Left renal pelvis (tissue), 4 donors: Measurements from ENCODE around the gene DTD2. TPM values are rescaled to one million over a fixed set of nuclear protein-coding genes. Genes with fewer than 3 reads are reported as not detected.
A peak's percentile ranks its signal among the peaks of the same experiment; 100 is the strongest.
"Not testable (repeated sequence)": the region's sequence is repeated elsewhere in the genome, so short reads cannot be mapped to it uniquely, and the experiment has no call there.

Experiments
- DNase-seq, 4 donors: peaks; one replicate each; pipeline ENCODE4 v3.0.0-alpha.2; 2013; ENCODE audit warnings: low read depth in 4 of 4, low spot score in 3 of 4
- polyA plus RNA-seq, 4 donors: library from polyadenylated mRNA; unstranded; fragments of 120-200 nt; gene quantifications; one replicate each; pipeline ENCODE4 v1.2.1, GENCODE V29; 2013; ENCODE audit not compliant: insufficient read length in 4 of 4

Gene DTD2
- polyA plus RNA-seq, 4 donors = 18.5 to 20.6 (median 19.2) TPM

DNA sequence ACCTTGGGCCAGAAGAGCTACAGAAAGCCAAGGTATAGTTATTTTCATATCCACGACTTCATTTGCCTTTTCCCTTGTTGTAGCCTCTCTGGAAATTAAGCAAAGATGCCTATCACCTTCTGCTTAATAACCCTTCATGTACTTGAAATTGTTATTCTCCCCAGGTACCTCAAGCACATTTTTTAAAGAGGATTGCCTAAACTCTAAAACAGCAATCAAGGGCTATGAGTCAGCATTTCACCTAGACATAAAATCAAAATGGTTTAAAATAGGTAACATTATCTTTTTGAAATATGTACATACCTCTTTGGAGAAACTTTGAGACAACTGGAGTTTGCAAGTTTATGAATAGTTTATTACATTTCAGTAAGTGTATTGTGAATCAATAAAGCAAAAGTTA is 11.6 kb downstream of the DTD2 start:
- DNase-seq = no peak

DNA sequence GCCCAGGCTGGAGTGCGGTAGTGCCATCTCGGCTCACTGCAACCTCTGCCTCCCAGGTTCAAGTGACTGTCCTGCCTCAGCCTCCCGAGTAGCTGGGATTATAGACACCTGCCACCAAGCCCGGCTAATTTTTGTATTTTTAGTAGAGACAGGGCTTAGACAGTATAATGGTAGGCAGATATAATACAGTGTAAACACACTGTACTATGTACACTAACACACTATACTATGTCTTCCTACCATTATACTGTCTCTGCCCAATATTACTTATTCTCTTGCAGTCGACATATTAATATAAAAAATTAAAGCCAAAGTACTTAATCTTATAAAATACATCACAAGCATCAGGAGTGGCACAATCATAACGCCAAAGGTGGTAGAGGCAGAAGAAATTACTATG is 15.0 kb downstream of the DTD2 start:
- DNase-seq = no peak

DNA sequence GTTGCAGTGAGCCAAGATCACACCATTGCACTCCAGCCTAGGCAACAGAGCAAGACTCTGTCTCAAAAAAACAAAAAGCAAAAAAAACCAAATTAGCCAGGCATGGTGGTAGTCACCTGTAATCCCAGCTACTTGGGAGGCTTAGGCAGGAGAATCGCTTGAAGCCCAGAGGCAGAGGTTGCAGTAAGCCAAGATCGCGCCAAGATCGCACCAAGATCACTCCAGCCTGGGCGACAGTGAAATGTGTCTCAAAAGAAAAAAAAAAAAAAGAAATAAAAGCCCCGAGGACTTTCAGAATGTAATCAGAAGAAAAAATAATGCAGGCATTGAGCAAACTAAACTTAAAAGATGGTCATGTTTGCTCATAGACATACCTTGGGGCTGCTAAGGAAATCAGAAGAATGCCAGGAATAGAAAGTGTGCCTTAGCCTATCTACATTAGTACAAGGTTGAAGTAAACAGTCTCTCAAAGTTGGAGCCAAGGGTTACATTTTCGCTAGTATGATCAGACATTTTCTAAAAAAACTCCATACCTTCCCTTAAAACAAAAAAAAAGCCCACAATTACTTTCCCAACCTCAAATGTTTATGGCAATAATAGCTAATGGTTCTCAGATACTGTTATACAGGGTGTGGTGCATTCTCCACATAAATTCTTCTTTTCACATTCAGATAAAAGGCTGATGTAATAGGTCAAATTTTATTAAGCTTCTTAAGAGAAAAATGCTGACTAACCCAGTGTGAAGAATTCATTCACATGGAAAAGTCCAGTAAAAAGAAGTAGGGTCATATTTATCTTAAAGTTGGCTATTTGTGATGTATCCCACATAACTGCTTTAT is 15.8 kb downstream of the DTD2 start:
- DNase-seq = no peak

DNA sequence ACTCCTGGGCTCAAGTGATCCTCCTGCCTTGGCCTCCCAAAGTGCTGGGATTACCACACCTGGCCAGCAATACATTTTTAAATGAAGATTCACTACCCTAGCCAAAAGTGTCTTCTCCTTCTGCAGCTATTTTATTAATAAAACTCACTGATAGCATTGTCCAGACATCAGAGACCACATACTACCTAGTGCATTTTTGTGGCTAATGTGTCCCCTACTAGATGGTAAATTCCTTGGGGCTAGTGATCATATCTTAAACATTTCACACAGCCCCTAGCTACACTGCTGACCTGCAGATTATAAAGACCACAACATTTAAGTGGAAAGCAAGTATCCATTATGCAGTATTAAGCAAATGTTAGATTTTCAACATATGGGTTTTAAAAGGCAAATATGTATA is 17.0 kb downstream of the DTD2 start:
- DNase-seq = no peak

DNA sequence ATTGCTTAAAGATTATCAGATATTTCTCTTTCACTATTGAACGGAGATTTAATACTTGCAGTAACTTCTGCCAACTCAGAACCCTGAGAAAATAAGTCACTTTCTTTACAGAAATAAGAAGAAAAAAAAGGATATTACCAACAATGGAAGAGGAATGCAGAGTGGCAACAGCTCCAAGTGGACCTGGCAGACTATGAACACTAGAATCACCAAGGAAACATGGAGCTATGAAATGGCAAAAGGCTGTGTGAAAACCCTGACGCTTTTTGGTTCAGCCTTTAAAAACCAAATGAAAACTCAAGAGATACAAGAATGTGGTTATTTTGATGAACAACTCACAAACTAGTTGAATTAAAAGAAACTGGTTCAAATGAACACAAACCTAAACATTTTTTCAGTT is 17.7 kb downstream of the DTD2 start:
- DNase-seq = no peak

DNA sequence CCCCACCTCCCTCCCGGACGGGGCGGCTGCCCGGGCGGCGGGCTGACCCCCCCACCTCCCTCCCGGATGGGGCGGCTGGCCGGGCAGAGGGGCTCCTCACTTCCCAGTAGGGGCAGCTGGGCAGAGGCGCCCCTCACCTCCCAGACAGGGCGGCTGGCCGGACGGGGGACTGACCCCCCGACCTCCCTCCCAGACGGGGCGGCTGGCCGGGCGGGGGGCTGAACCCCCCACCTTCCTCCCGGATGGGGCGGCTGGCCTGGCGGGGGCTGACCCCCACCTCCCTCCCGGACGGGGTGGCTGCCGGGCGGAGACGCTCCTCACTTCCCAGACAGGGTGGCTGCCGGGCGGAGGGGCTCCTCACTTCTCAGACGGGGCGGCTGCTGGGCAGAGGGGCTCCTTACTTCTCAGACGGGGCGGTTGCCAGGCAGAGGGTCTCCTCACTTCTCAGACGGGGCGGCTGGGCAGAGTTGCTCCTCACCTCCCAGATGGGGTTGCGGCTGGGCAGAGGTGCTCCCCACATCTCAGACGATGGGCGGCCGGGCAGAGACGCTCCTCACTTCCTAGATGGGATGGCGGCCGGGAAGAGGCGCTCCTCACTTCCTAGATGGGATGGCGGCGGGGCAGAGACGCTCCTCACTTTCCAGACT is 20.1 kb downstream of the DTD2 start:
- DNase-seq = not testable (repeated sequence)

DNA sequence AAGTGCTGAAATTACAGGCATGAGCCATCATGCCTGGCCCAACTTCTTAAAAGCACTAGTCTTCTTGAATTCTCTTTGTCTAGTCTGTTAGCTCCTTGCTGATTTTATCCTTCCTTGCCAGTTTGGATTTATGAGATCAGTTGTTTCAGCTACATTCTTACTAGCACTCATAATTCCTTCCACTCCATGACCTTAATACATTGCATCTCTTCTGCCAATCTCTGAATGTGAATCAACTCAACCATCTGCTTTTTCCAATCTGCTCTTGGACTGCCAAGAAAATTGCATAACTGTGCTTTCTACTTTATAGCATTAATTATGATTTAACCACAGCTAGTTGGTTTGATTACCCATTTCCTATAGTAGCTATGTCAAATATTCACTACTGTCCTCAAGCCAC is 22.0 kb downstream of the DTD2 start:
- no peak for DNase-seq

DNA sequence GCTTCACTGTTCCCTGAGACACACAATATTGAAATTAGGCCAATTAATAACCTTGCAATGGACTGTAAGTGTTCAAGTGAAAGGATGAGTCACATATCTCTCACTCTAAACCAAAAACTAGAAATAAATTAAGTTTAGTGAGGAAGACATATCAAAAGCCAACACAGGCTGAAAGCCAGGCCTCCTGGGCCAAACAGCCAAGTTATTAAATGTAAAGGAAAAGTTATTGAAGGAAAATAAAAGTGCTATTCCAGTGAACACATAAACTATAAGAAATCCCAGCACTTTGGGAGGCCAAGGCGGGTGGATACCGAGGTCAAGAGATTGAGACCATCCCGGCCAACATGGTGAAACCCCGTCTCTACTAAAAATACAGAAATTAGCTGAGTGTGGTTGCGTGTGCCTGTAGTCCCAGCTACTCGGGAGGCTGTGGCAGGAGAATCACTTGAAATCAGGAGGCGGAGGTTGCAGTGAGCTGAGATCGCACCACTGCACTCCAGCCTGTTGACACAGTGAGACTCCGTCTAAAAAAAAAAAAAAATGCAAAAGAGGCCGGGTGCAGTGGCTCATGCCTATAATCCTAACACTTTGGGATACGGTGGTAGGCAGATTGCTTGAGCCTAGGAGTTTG is 26.6 kb downstream of the DTD2 start:
- DNase-seq = no peak

DNA sequence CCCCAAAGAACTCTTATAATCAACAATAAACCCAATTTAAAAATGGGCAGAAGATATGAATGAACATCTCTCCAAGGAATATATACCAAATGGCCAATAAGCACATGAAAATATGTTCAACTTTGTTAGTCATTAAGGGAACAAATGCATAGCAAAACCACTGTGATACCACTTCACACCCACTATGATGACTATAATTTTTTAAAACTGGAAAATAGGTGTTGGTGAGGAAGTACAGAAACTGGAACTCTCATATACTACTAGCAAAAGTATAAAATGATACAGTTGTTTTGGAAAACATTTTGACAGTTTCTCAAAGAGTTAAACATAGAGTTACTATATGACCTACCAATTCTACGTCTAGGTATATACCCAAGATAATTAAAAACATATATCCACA is 27.5 kb downstream of the DTD2 start:
- DNase-seq = no peak

DNA sequence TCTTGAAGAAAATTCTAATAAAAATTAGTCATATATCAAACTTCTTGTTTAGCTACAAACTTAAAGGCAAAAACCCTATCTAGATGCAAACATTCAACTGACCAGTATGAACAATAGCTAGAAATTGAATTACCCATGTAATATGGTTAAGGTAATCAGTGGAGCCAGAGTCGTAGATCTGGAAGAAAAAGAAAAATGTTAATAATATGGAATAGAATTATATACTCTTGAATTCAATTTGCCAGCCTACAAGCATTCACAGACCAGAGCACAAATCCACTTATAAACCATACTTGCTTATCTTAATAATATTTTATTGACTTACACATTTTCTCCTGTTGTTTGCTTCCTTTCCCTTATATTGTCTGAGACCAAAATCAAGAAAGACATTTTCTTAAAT is 29.3 kb downstream of the DTD2 start:
- DNase-seq = no peak

DNA sequence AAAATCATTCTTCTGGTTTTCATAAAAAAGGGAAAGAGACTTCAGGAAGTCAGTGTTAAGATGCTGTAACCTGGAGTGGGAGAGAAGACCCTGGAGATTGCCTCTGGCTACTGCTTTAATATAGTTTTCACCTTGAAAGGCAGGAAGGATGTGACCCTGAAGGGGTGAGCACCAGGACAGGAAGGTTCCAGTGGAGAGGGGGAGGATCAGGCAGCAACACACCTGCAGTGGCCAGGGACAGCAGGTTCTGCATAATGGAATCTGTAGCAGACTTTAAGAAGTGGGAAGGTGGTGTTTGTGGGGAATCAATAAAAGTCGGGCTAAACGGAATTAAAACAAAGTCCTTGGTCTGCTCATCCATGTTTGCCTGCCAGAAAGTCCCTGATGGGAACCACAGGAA is 30.6 kb downstream of the DTD2 start:
- DNase-seq = no peak

DNA sequence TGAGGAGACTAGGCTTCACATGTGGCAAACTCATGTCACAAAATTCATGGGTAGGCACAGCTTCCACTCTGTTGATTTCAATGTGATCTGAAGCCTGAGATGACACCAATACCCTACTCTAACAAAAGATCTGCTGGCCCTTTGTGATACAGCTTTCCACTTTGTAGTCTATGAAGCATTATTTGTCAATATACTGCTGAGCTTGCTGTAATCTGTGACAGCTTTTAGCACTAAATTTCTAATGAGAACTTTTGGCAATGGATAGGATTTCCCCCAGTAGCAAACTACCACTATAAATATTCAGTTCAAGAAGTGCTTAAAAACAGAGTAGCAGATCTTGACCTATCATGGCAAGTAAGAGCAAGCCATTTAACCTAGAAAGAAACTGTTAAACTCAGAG is 31.4 kb downstream of the DTD2 start:
- DNase-seq = no peak

DNA sequence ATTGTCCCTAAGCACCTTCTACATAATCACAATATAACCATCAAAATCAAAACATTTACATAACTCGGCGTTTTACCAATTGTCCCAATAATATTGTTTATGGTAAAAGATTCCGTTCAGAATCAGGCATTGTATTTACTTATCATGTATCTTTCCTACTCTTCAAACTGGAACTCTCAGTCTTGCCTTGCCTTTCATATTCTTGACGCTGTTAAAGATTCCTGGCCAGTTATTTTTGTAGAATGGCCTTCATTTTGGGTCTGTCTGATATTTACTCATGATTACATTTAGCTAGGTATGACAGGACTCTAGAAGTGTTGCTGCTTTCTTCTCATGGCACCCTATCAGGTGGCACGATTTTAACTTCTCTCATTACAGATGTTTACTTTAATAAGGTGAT is 36.1 kb downstream of the DTD2 start:
- DNase-seq = no peak

DNA sequence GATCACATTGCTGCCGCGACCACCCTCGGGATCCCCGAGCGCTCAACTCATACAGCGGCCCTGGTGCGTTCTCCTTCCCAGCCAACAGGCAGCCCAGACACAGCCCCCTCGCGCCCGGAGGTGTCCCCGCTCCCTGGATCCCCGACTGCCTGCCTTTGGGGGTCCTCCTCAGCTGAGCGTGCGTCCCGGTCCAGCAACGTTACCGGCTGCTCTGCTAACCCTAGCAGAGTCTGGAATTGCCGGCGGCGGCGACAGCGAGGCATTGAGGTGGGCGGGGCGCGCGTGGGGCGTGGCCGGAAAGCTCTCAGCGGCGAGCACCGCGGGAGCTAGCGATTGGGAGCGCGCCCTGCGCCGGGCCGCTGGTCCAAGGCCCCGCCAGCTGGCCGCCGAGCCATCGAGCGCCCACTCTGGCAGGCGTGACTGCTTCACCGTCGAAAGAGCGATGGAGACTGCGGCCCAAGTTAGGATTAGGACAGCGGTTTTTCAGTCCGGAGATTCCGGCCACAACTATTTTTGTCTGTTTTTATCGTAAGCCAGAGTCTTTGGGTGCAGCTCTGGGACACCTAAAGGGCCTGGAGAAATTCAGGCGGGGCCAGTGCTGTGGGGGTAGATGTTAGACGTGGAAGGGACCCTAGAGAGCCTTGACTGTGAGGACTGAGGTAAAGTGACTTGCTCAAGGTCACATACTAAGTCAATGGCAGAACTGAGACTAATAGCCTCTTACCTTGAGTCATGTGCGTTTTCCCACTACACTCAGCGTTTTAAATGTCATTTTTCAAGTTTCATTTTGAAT is 36.8 kb downstream of the DTD2 start, which contains the start of gene HEATR5A:
Gene HEATR5A, minus strand, starts transcription at position 232 of the 793 bp plus-strand sequence. CDS start 17,575 bp downstream, outside the sequence.
- peak; percentile 83 to 88 (median 86) for DNase-seq

DNA sequence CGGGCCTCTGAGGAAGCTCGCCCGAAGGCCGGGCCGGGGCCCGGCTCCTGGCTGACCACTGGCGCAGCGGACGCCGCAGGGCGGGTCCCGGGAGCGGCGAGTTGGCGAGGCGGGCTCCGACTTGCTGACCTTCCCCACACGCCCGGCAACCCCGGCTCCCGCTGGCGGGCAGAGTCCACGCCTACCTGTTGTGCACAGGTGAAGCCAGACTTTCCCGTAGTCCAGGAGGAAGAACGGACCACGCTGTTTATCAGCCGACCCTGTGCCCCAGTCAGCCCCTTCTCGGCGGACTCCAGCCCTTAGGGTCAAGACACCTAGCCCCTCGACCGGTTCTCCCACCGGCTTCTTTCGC is 37.4 kb downstream of the DTD2 start:
- peak in 2 of 4 donors; percentile 10 to 19 for DNase-seq

DNA sequence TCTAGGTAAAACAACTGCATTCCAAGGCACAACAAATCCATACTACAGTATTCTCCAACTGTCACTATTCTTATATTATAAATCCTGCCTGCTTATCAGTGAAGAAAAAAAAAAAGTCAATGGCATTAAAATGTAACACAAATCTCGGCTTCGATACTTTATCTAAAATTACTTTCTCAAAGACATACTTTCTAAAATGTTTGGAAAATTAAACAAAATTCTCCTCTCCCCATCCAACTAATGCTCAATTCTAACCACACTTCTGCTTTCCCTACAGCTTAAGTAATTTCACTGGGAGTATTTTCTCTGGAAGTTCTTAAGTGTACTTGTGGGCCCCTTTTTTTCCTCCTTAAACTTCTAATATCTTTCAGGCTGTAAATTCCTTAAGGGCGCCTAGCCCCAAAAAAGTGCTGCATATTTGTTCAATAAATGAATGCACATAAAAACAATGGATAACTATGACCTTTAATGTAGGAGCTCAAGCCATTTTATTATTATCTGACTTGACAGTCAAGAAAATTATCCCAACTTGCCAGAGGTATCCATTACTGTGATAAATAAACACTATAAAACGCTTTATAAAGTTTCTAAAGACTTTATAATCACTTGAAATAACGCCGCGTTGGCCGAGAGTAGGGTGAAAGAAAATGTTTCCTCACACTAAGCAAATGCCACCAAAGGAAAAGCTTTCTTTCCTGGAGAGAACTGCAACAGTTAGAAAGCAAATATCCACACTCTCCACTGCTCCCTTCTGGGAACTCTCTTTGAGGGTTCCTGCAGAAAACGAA is 37.9 kb downstream of the DTD2 start:
- DNase-seq = peak in 1 of 4 donors; percentile 26

DNA sequence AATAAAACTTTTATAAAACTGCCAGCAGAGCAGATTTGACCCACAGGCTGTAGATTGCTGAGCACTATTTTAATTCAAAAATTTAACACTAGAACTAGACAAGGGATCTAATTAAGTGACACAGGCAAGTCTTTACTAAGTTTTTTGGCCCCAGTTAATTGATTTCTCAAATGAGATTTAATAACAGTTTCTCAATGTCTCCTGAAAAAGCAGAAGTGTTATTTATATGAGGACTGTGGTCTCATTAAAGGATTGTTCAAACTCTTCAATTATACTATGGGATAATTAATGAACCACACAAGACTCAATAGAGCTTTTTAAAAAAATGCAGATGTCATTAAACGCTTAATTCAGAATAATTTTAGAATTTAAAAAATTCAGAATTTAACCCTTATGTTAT is 38.9 kb downstream of the DTD2 start:
- no peak for DNase-seq

DNA sequence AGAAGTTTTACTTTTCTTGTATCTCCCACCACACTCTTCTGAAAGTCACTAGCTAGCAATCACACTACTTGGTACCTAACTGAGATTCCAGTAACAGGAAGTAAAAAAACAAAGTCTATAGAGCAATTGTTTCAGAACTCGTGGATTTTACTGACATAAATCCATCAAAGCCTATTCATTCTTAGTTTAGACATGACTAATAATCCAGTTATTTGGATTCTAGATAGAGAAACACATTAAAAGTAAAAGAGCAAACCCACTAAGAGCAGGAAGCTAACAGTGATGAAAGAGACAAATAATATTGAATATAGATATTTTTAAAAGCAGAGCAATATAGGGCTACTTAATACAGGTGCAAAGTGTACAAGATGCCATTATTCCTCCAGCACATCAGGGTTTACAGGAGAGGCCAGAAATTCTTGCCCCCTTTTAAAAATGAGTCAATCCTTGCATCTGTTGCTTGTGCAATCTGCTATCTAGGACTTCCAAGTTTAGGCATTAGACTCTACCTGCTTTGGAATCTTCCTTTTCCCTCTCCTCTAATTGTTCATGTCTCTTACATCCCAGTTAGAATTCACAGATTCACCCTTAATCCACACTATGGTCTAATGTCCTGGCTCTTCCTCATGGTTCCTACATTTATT is 43.0 kb downstream of the DTD2 start:
- no peak for DNase-seq

DNA sequence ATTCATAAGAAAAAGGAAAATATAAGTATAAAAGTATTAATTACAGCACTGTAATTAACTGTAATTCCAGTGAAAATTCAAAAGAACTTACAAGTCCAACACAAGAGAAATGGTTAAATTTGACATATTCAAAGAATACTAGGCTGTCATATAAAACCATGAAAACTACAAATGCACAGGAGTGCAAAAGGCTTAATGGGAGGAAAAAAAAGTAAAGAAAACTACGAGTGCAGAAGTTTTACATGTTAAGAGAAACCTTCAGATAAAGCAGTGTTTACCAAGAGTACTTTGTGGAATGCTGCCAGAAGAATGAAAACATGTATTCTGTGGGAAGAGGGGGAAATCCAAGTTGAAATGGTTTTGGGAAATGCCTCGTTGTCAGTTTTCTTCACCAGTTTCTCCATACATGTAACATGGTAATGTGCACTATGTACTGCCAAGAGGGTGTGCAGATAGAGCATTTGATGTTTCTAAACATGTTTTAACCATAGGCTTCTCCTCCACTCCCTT is 46.0 kb downstream of the DTD2 start:
- no peak for DNase-seq
